Posterior vena cava (tissue), 2 donors: ENCODE results near the gene PCSK7. TPM values are rescaled to one million over a fixed set of nuclear protein-coding genes. Genes with fewer than 3 reads are reported as not detected.
A peak's percentile ranks its signal among the peaks of the same experiment; 100 is the strongest.

Experiments used
- DNase-seq: peaks from one replicate; pipeline ENCODE4 v3.0.0-alpha.2; 2020; ENCODE audit warnings: low spot score
- intact Hi-C, 2 donors: fragments of 100-400 bp; cut with DNase I; formaldehyde crosslinking; loops; one replicate each; pipeline versions ENCODE4 v1.14.1 to v1.14.2; 2022 to 2023
- total RNA-seq, 2 donors: library from RNA; stranded (reverse); fragmentation: NEBNext Ultra II Directional; extraction: Animal tissue kit (Norgen Biotek cat#: 25700); gene quantifications; one replicate each; pipeline ENCODE4 v1.2.1, GENCODE V29; 2021
- donor health status: DM: yes; HTN: yes; CAD: no.
- donor health status: DM: yes; HTN: yes; CAD: no.

The PCSK7 gene
- total RNA-seq, 2 donors from 2014 or later = 41.9 to 48.6 TPM

GRCh38 chr11:117238221-117238620 lies 6.3 kb upstream of the PCSK7 start:
- intact Hi-C loops = no loop called here
- no peak for DNase-seq

- intact Hi-C loops = no loop called here
- DNase-seq = peak; percentile 83
These were observed 1.1 kb upstream of the PCSK7 start for GRCh38 chr11:117232911-117233409.

- intact Hi-C loops = no loop called here
- peak; percentile 90 for DNase-seq
These were observed 412 bp upstream of the PCSK7 start, which contains the start of gene RNF214 for GRCh38 chr11:117232092-117232878. Gene RNF214, plus strand, starts transcription at chr11:117232671. Its CDS starts 1,602 bp downstream, at chr11:117234273.

GRCh38 chr11:117230999-117231841 lies 653 bp downstream of the PCSK7 start:
- intact Hi-C loops = no loop called here
- no peak for DNase-seq

GRCh38 chr11:117230286-117230961 lies 1.4 kb downstream of the PCSK7 start:
- DNase-seq = no peak
- intact Hi-C loops = no loop called here

- intact Hi-C loops = loop anchor here in 1 of 2 donors (5.0 to 10.0 kb wide), 2 partner anchors 48 to 435 kb away; partner anchors contain the start of gene APOA5
- no peak for DNase-seq
These were observed 2.0 kb downstream of the PCSK7 start for GRCh38 chr11:117229931-117230285.

GRCh38 chr11:117229411-117229810 lies 2.5 kb downstream of the PCSK7 start:
- peak; percentile 68 for DNase-seq
- intact Hi-C loops = loop anchor here in 1 of 2 donors (5.0 to 10.0 kb wide), 2 partner anchors 47 to 435 kb away; partner anchors contain the start of gene APOA5

GRCh38 chr11:117228091-117228490 lies 3.8 kb downstream of the PCSK7 start:
- peak; percentile 72 for DNase-seq
- intact Hi-C loops = loop anchor here in 1 of 2 donors (5.0 to 10.0 kb wide), 2 partner anchors 46 to 433 kb away; partner anchors contain the start of gene APOA5

- peak; percentile 81 for DNase-seq
- intact Hi-C loops = loop anchor here in 1 of 2 donors (5.0 to 10.0 kb wide), 2 partner anchors 44 to 432 kb away; partner anchors contain the start of gene APOA5
These were observed 5.2 kb downstream of the PCSK7 start for GRCh38 chr11:117226388-117227385.

GRCh38 chr11:117225553-117226170 lies 6.2 kb downstream of the PCSK7 start:
- DNase-seq = peak; percentile 41
- intact Hi-C loops = loop anchor here in 1 of 2 donors (5.0 to 10.0 kb wide), 2 partner anchors 43 to 431 kb away; partner anchors contain the start of gene APOA5

GRCh38 chr11:117223741-117224689 lies 7.9 kb downstream of the PCSK7 start:
- intact Hi-C loops = loop anchor here in 1 of 2 donors (10.0 kb wide), 1 partner anchor 429 kb away; the partner anchor contains the start of gene APOA5
- DNase-seq = peak; percentile 55

- intact Hi-C loops = loop anchor here in 1 of 2 donors (10.0 kb wide), 1 partner anchor 428 kb away; the partner anchor contains the start of gene APOA5
- DNase-seq = peak; percentile 55
These were observed 8.7 kb downstream of the PCSK7 start for GRCh38 chr11:117222991-117223740.

GRCh38 chr11:117221775-117222517 lies 9.9 kb downstream of the PCSK7 start:
- intact Hi-C loops = loop anchor here in 1 of 2 donors (10.0 kb wide), 1 partner anchor 427 kb away; the partner anchor contains the start of gene APOA5
- DNase-seq = peak; percentile 92

GRCh38 chr11:117220999-117221774 lies 10.7 kb downstream of the PCSK7 start:
- peak; percentile 85 for DNase-seq

More at GRCh38 chr11:117220999-117221774, 10.7 kb downstream of the PCSK7 start:
- intact Hi-C loops = loop anchor here in 1 of 2 donors (10.0 kb wide), 1 partner anchor 426 kb away; the partner anchor contains the start of gene APOA5
